Measurements from ENCODE around the gene AOAH. TPM values are rescaled to one million over a fixed set of nuclear protein-coding genes. Genes with fewer than 3 reads are reported as not detected.

The AOAH gene
- total and polyA plus RNA-seq, 2 donors (not counting 3 experiments of a cell fraction or from before 2014, with no cell fraction given), result not detected

DNA sequence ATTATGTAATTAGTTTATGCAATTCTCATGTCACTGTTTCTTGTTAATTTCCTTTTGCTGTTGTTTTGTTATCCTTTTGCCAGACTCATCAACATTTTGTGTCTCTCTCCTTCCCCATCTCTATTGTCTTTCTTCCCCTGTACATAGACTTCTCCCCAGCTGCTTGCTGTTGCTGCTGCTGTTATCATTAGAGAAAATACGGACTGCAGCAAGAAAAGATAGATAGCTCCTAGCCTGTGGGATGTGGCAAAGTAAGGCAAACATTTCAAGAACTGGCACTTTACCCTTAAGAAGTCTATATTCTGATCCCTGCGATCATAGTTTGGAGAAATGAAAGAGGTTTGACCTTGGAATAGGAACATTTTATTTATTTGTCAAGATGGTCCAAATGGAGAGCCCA is 162.2 kb downstream of the AOAH start:
- Histone ChIP-seq H3K4me1 (ENCODE audit: control insufficient read depth, extremely low read depth, insufficient read depth, low read length) (no peaks in the 10 kb centered on the region), H3K36me3 (ENCODE audit: control insufficient read depth in 2 of 2, extremely low read depth in 1 of 2, insufficient read depth in 2 of 2, low read length in 2 of 2) (no peaks in the 10 kb centered on the region), H3K27me3 (ENCODE audit: control insufficient read depth in 2 of 2, insufficient read depth in 2 of 2, low read length in 2 of 2) (no peaks in the 10 kb centered on the region), H3K4me3 (replicated peaks in 1 of 3; ENCODE audit: insufficient read depth in 1 of 3, low read depth in 1 of 3, low read length in 3 of 3) (no peak overlapping the region), H3K4me2 (ENCODE audit: insufficient read depth, low read length) (no peak overlapping the region), H2AFZ (ENCODE audit: low read depth, low read length) (no peak overlapping the region), H3K9me3 (replicated peaks; ENCODE audit: control insufficient read depth, insufficient read depth, low read length) (no peaks in the 10 kb centered on the region), H4K20me1 (replicated peaks; ENCODE audit: control insufficient read depth, extremely low read depth, insufficient read depth, low read length) (no peaks in the 10 kb centered on the region), H3K79me2 (ENCODE audit: control insufficient read depth, insufficient read depth, low read length) (no peaks in the 10 kb centered on the region), H3K9ac (replicated peaks; ENCODE audit: extremely low read depth, insufficient read depth, low read length) (no peak overlapping the region), H3K9me1 (replicated peaks; ENCODE audit: control insufficient read depth, extremely low read depth, insufficient read depth, low read length) (no peaks in the 10 kb centered on the region), H3K27ac (ENCODE audit: insufficient read depth, low read depth, low read length) (no peak overlapping the region)
- TF ChIP-seq EZH2 (IDR thresholded peaks at IDR 0.05; ENCODE audit: borderline replicate concordance, low read depth, low read length, severe bottlenecking) (no peak), POLR2AphosphoS5 (IDR thresholded peaks at IDR 0.05; ENCODE audit: insufficient read depth, low read depth, low read length) (no peak), JUN (IDR thresholded peaks at IDR 0.05; ENCODE audit: borderline replicate concordance, insufficient read depth, insufficient read length, low read depth) (no peak), POLR2A (IDR thresholded peaks at IDR 0.05; ENCODE audit: low read depth, low read length) (no peak)
- TF ChIP-seq, protein P1, sequence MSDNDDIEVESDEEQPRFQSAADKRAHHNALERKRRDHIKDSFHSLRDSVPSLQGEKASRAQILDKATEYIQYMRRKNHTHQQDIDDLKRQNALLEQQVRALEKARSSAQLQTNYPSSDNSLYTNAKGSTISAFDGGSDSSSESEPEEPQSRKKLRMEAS (IDR thresholded peaks at IDR 0.05; ENCODE audit: insufficient read depth, insufficient read length), result no peak
- TF ChIP-seq, protein P2, sequence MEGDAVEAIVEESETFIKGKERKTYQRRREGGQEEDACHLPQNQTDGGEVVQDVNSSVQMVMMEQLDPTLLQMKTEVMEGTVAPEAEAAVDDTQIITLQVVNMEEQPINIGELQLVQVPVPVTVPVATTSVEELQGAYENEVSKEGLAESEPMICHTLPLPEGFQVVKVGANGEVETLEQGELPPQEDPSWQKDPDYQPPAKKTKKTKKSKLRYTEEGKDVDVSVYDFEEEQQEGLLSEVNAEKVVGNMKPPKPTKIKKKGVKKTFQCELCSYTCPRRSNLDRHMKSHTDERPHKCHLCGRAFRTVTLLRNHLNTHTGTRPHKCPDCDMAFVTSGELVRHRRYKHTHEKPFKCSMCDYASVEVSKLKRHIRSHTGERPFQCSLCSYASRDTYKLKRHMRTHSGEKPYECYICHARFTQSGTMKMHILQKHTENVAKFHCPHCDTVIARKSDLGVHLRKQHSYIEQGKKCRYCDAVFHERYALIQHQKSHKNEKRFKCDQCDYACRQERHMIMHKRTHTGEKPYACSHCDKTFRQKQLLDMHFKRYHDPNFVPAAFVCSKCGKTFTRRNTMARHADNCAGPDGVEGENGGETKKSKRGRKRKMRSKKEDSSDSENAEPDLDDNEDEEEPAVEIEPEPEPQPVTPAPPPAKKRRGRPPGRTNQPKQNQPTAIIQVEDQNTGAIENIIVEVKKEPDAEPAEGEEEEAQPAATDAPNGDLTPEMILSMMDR (IDR thresholded peaks at IDR 0.05; ENCODE audit: extremely low read depth in 1 of 2, insufficient read depth in 1 of 2, low read depth in 1 of 2, low read length in 2 of 2), result no peak
- ChIA-PET CTCF (no interaction called here), POLR2A (no interaction called here)
- DNase-seq (ENCODE audit: low read depth, low spot score) (no peak), FAIRE-seq (no peak)
- intact Hi-C loops (cut with micrococcal nuclease), result no loop called here
- dilution Hi-C loops (cut with MboI; ENCODE audit: extremely low pct_ligation_motif_present, low sequenced_read_pairs), result no loop called here
- BruUV-seq (replicated peaks), result no TSS peak

DNA sequence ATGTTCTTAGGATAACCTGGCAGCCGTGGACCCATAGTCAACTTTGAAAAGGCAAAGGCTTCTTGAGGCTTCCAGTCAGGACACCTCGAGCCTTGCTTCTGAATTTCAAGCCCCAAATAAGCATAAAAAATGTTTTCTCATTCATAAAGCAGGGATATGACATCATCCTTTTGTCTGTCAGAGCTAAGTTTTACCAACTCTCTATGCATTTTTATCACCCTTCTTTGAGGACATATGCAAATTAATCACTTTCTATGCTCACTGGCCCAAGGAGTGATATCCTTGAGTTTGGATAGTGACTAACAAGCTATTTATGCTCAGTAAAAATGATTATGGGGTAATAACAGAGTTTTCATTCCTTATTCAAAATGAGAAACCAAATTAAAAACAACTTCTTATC is 175.3 kb downstream of the AOAH start:
- no peak overlapping the region for H3K9ac ChIP-seq (replicated peaks; ENCODE audit: extremely low read depth, insufficient read depth, low read length)
- TF ChIP-seq, protein P2 (IDR thresholded peaks at IDR 0.05; ENCODE audit: extremely low read depth in 1 of 2, insufficient read depth in 1 of 2, low read depth in 1 of 2, low read length in 2 of 2), result no peak
- no peak for TF ChIP-seq MYC (IDR thresholded peaks at IDR 0.05; ENCODE audit: low read depth, low read length)
- TF ChIP-seq POLR2A (IDR thresholded peaks at IDR 0.05; ENCODE audit: low read depth, low read length), result no peak
- TF ChIP-seq POLR2AphosphoS5 (IDR thresholded peaks at IDR 0.05; ENCODE audit: insufficient read depth, low read depth, low read length), result no peak
- no peak for TF ChIP-seq JUN (IDR thresholded peaks at IDR 0.05; ENCODE audit: borderline replicate concordance, insufficient read depth, insufficient read length, low read depth)
- no peaks in the 10 kb centered on the region for H3K27me3 ChIP-seq (ENCODE audit: control insufficient read depth in 2 of 2, insufficient read depth in 2 of 2, low read length in 2 of 2)
- H4K20me1 ChIP-seq (replicated peaks; ENCODE audit: control insufficient read depth, extremely low read depth, insufficient read depth, low read length), result no peaks in the 10 kb centered on the region
- H3K27ac ChIP-seq (ENCODE audit: insufficient read depth, low read depth, low read length), result no peak overlapping the region
- intact Hi-C loops (cut with micrococcal nuclease), result no loop called here
- dilution Hi-C loops (cut with MboI; ENCODE audit: extremely low pct_ligation_motif_present, low sequenced_read_pairs), result no loop called here
- DNase-seq (ENCODE audit: low read depth, low spot score) (no peak), FAIRE-seq (no peak)
- H3K4me3 ChIP-seq (replicated peaks in 1 of 3; ENCODE audit: insufficient read depth in 1 of 3, low read depth in 1 of 3, low read length in 3 of 3), result no peak overlapping the region
- no peak overlapping the region for H2AFZ ChIP-seq (ENCODE audit: low read depth, low read length)
- H3K4me2 ChIP-seq (ENCODE audit: insufficient read depth, low read length), result no peak overlapping the region
- no peaks in the 10 kb centered on the region for H3K79me2 ChIP-seq (ENCODE audit: control insufficient read depth, insufficient read depth, low read length)
- BruUV-seq (replicated peaks), result no TSS peak
- ChIA-PET CTCF (no interaction called here), POLR2A (no interaction called here)
- H3K9me1 ChIP-seq (replicated peaks; ENCODE audit: control insufficient read depth, extremely low read depth, insufficient read depth, low read length), result no peaks in the 10 kb centered on the region
- H3K36me3 ChIP-seq (ENCODE audit: control insufficient read depth in 2 of 2, extremely low read depth in 1 of 2, insufficient read depth in 2 of 2, low read length in 2 of 2), result no peaks in the 10 kb centered on the region
- H3K9me3 ChIP-seq (replicated peaks; ENCODE audit: control insufficient read depth, insufficient read depth, low read length), result no peaks in the 10 kb centered on the region
- no peaks in the 10 kb centered on the region for H3K4me1 ChIP-seq (ENCODE audit: control insufficient read depth, extremely low read depth, insufficient read depth, low read length)

All from endothelial cell of umbilical vein (primary cell).